CD4-positive, alpha-beta T cell (primary cell): Measurements from ENCODE around the gene ERC2. TPM values are rescaled to one million over a fixed set of nuclear protein-coding genes. Genes with fewer than 3 reads are reported as not detected.

Experiments used
- ATAC-seq: fragments of 200-7000 bp; cut with Tn5 transposase; one replicate; pipeline ENCODE4 v1.10.0; 2022; ENCODE audit warnings: mild to moderate bottlenecking; ENCODE audit not compliant: poor library complexity
- CTCF ChIA-PET: fragments of 350-600 bp; sonication (Branson Sonifier 250); formaldehyde crosslinking; loops from one replicate; lab custom pipeline; 2021; ENCODE audit warnings: antibody characterized with exemption, inconsistent platforms; lab: Charles Lee
- POLR2A ChIA-PET: fragments of 350-600 bp; sonication (Branson Sonifier 250); formaldehyde crosslinking; loops from one replicate; lab custom pipeline; 2021; ENCODE audit warnings: antibody characterized with exemption, inconsistent platforms; lab: Charles Lee
- DNase-seq, 14 experiments: peaks; one replicate each; pipeline ENCODE4 v3.0.0-alpha.2; 2013 to 2020; ENCODE audit warnings: mixed read lengths in 2 of 14
- H3K27ac ChIP-seq, 2 donors: one replicate each; pipeline versions ENCODE4 v1.5.1 to v1.7.0; 2013; ENCODE audit warnings: low read length in 2 of 2, low read depth in 1 of 2, mild to moderate bottlenecking in 1 of 2
- H3K27me3 ChIP-seq, 2 experiments: 1 replicate in 1 of 2; 2 replicates in 1 of 2; pipeline versions ENCODE4 v1.6.1 to v1.7.0; 2013; ENCODE audit warnings: low read length in 2 of 2, control low read depth in 1 of 2, mild to moderate bottlenecking in 1 of 2, moderate library complexity in 1 of 2; ENCODE audit not compliant: insufficient read depth in 2 of 2, control insufficient read depth in 1 of 2
- H3K36me3 ChIP-seq: one replicate; pipeline ENCODE4 v1.6.1; 2013; ENCODE audit warnings: low read length, control low read depth; ENCODE audit not compliant: insufficient read depth
- H3K4me1 ChIP-seq: one replicate; pipeline ENCODE4 v1.6.1; 2013; ENCODE audit warnings: low read length, control low read depth; ENCODE audit not compliant: insufficient read depth
- H3K4me3 ChIP-seq: one replicate; pipeline ENCODE4 v1.5.1; 2013; ENCODE audit warnings: mild to moderate bottlenecking, low read length, moderate library complexity
- H3K9me3 ChIP-seq, 2 experiments: 1 replicate in 1 of 2; 2 replicates in 1 of 2; pipeline versions ENCODE4 v1.6.1 to v1.7.0; 2013; ENCODE audit warnings: low read length in 2 of 2, mild to moderate bottlenecking in 2 of 2, control low read depth in 1 of 2, moderate library complexity in 1 of 2; ENCODE audit not compliant: control insufficient read depth in 1 of 2, insufficient read depth in 1 of 2
- H3K27ac Mint-ChIP-seq: one replicate; pipeline ENCODE4 v1.8.0; 2020; ENCODE audit warnings: mixed read lengths
- H3K27me3 Mint-ChIP-seq: one replicate; pipeline ENCODE4 v1.8.0; 2021; ENCODE audit warnings: mixed read lengths
- H3K36me3 Mint-ChIP-seq: one replicate; pipeline ENCODE4 v1.8.0; 2021; ENCODE audit warnings: low read depth, mixed read lengths
- H3K4me1 Mint-ChIP-seq: one replicate; pipeline ENCODE4 v1.8.0; 2021; ENCODE audit warnings: low read depth, mixed read lengths
- H3K4me3 Mint-ChIP-seq: one replicate; pipeline ENCODE4 v1.8.0; 2020; ENCODE audit warnings: mild to moderate bottlenecking, mixed read lengths
- H3K9me3 Mint-ChIP-seq: one replicate; pipeline ENCODE4 v1.8.0; 2020; ENCODE audit warnings: mixed read lengths
- intact Hi-C, 2 experiments: fragments of 100-400 bp; cut with DNase I in 1 of 2; cut with micrococcal nuclease in 1 of 2; formaldehyde crosslinking; loops; one replicate each; pipeline versions ENCODE4 v1.15.1 to v1.9.0; 2023 to 2025; cut with DNase I, micrococcal nuclease
- total RNA-seq, 174 experiments: library from RNA in 2 of 174; stranded (reverse) in 2 of 174; gene quantifications; one replicate each; pipeline ENCODE4 v1.2.3 and lab custom pipeline; 2021 to 2026
- TF ChIP-seq, protein P1 (sequence below): fragments of 200-600 bp; IDR thresholded peaks from one replicate; pipeline ENCODE4 v1.8.0; 2022; ENCODE audit warnings: antibody characterized with exemption, mild to moderate bottlenecking

The ERC2 gene
- total RNA-seq, 2 experiments from 2014 or later: not detected

DNA sequence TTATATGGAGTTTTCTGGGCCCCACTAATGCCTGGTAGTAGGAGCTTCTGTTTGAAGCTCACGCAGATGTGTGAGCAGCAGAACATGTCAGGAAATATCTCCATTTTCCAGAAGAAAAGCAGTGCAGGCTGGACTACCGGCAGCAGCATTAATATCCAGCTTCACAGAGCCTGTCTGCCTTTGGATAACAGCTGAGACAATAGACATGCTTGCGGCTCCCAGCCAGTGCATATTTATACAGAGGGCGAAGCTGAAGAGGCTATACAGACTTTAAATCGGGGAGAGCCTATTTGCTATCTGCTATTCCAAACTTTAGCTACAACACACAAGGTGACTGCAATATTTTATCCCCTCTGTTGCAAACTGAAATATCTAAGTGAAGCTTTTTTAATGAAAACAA, 731.1 kb downstream of the ERC2 start:
- ChIA-PET POLR2A (no interaction called here), CTCF (no interaction called here)
- no peaks in the 10 kb centered on the region for H3K27me3 ChIP-seq
- DNase-seq (no peak), ATAC-seq (no peak)
- Mint-ChIP-seq H3K4me1 (no peaks in the 10 kb centered on the region), H3K4me3 (no peak overlapping the region), H3K27me3 (peaks cover 7% of the 10 kb centered on the region), H3K27ac (no peak overlapping the region), H3K36me3 (no peaks in the 10 kb centered on the region), H3K9me3 (peaks cover 2% of the 10 kb centered on the region)
- H3K4me3 ChIP-seq: no peak overlapping the region
- intact Hi-C loops: no loop called here
- no peaks in the 10 kb centered on the region for H3K4me1 ChIP-seq
- no peak overlapping the region for H3K27ac ChIP-seq
- H3K9me3 ChIP-seq: no peaks in the 10 kb centered on the region
- TF ChIP-seq, protein P1, sequence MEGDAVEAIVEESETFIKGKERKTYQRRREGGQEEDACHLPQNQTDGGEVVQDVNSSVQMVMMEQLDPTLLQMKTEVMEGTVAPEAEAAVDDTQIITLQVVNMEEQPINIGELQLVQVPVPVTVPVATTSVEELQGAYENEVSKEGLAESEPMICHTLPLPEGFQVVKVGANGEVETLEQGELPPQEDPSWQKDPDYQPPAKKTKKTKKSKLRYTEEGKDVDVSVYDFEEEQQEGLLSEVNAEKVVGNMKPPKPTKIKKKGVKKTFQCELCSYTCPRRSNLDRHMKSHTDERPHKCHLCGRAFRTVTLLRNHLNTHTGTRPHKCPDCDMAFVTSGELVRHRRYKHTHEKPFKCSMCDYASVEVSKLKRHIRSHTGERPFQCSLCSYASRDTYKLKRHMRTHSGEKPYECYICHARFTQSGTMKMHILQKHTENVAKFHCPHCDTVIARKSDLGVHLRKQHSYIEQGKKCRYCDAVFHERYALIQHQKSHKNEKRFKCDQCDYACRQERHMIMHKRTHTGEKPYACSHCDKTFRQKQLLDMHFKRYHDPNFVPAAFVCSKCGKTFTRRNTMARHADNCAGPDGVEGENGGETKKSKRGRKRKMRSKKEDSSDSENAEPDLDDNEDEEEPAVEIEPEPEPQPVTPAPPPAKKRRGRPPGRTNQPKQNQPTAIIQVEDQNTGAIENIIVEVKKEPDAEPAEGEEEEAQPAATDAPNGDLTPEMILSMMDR: no peak
- no peaks in the 10 kb centered on the region for H3K36me3 ChIP-seq

DNA sequence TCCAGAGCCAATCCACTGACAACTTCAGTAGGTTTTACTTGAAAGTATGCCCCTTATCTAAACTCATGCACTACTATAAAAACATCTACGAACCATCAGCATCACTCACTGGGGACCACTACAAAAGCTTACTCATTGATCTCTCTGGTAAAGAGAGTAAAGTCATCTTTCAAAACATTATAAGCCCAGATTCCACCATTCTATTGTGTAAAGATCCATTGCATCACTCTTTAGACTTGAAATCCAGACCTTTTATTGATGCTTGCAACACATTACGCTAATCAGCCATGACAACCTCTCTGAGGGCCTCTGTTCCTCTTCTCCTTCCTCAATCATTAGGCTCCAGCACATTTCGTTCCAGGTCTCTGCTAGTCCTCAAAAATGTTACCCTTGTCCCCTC, 732.3 kb downstream of the ERC2 start:
- H3K4me3 ChIP-seq: no peak overlapping the region
- Mint-ChIP-seq H3K27ac (no peak overlapping the region), H3K9me3 (peaks cover 2% of the 10 kb centered on the region), H3K4me1 (no peaks in the 10 kb centered on the region), H3K27me3 (peaks cover 5% of the 10 kb centered on the region), H3K4me3 (no peak overlapping the region), H3K36me3 (no peaks in the 10 kb centered on the region)
- ChIA-PET POLR2A (no interaction called here), CTCF (no interaction called here)
- TF ChIP-seq, protein P1: no peak
- H3K36me3 ChIP-seq: no peaks in the 10 kb centered on the region
- H3K9me3 ChIP-seq: peaks cover 0 to under 1% of the 10 kb centered on the region in 2 experiments
- DNase-seq (no peak), ATAC-seq (no peak)
- H3K27ac ChIP-seq: no peak overlapping the region
- intact Hi-C loops: no loop called here
- no peaks in the 10 kb centered on the region for H3K27me3 ChIP-seq
- no peaks in the 10 kb centered on the region for H3K4me1 ChIP-seq

DNA sequence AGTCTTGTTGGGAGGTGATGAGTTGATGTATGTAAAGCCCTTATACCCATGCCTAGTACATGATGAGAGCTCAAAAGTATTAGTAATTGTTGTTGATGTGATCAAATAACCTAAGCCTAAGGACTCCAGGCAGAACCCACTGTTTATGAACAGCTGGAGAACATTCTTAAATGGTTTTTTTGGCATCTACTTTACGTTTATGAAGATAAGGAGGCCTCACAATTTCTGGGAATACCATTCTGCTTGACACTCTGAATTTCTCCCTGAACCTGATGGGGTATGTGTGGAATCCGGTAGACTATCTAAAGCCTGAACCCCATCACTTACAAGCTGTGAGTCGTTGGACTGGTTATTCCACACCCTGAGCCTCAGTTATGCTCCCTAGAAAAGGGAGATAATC, 736.5 kb downstream of the ERC2 start:
- H3K27me3 Mint-ChIP-seq: peaks cover 9% of the 10 kb centered on the region
- CTCF ChIA-PET: no interaction called here
- intact Hi-C loops: no loop called here

More for the DNA sequence above, 736.5 kb downstream of the ERC2 start:
- Mint-ChIP-seq H3K4me1 (no peaks in the 10 kb centered on the region), H3K9me3 (peaks cover 2% of the 10 kb centered on the region), H3K4me3 (no peak overlapping the region), H3K27ac (no peak overlapping the region), H3K36me3 (no peaks in the 10 kb centered on the region)
- Histone ChIP-seq H3K36me3 (no peaks in the 10 kb centered on the region), H3K27me3 (no peaks in the 10 kb centered on the region), H3K4me1 (no peaks in the 10 kb centered on the region), H3K9me3 (peaks cover 0 to 3% of the 10 kb centered on the region in 2 experiments), H3K27ac (no peak overlapping the region), H3K4me3 (no peak overlapping the region)
- no peak for DNase-seq
- ATAC-seq: no peak
- POLR2A ChIA-PET: no interaction called here
- TF ChIP-seq, protein P1: no peak
